ENCODE results near the gene RNF183.
"Not testable (repeated sequence)": the region's sequence is repeated elsewhere in the genome, so short reads cannot be mapped to it uniquely, and the experiment has no call there.

RNF183 gene

GRCh38 chr9:113296796-113297558 is 6.2 kb downstream of the RNF183 start:
- Histone ChIP-seq H3K27me3 (replicated peaks; ENCODE audit: control insufficient read depth, insufficient read depth, low read length) (peaks cover 15% of the 10 kb centered on the region), H3K9ac (ENCODE audit: low read length) (no peak overlapping the region), H3K36me3 (ENCODE audit: control insufficient read depth, insufficient read depth, low read length, severe bottlenecking) (peaks cover 13% of the 10 kb centered on the region), H3K9me3 (ENCODE audit: control insufficient read depth, low read length) (no peaks in the 10 kb centered on the region), H3K4me1 (ENCODE audit: control insufficient read depth, insufficient read depth, low read length) (peaks cover 20% of the 10 kb centered on the region), H3K4me3 (ENCODE audit: low read length) (no peak overlapping the region)
- no peak for DNase-seq (ENCODE audit: low read depth)

- peaks cover 20% of the 10 kb centered on the region for H3K4me1 ChIP-seq (ENCODE audit: control insufficient read depth, insufficient read depth, low read length)
- not testable (repeated sequence) for H3K9ac ChIP-seq (ENCODE audit: low read length); DNase-seq (ENCODE audit: low read depth); H3K9me3 ChIP-seq (ENCODE audit: control insufficient read depth, low read length); H3K4me3 ChIP-seq (ENCODE audit: low read length)
- H3K36me3 ChIP-seq (ENCODE audit: control insufficient read depth, insufficient read depth, low read length, severe bottlenecking) = peaks cover 20% of the 10 kb centered on the region
- peaks cover 15% of the 10 kb centered on the region for H3K27me3 ChIP-seq (replicated peaks; ENCODE audit: control insufficient read depth, insufficient read depth, low read length)
These were observed 6.9 kb downstream of the RNF183 start for GRCh38 chr9:113296247-113296646.

GRCh38 chr9:113293285-113293878 is 9.8 kb downstream of the RNF183 start:
- H3K36me3 ChIP-seq (ENCODE audit: control insufficient read depth, insufficient read depth, low read length, severe bottlenecking) = peaks cover 47% of the 10 kb centered on the region
- peak overlapping the region; percentile 54 for H3K9ac ChIP-seq (ENCODE audit: low read length)
- no peaks in the 10 kb centered on the region for H3K9me3 ChIP-seq (ENCODE audit: control insufficient read depth, low read length)
- peak; percentile 86 for DNase-seq (ENCODE audit: low read depth)
- H3K4me3 ChIP-seq (ENCODE audit: low read length) = no peak overlapping the region
- H3K27me3 ChIP-seq (replicated peaks; ENCODE audit: control insufficient read depth, insufficient read depth, low read length) = no peaks in the 10 kb centered on the region
- H3K4me1 ChIP-seq (ENCODE audit: control insufficient read depth, insufficient read depth, low read length) = peaks cover 20% of the 10 kb centered on the region

- H3K27me3 ChIP-seq (replicated peaks; ENCODE audit: control insufficient read depth, insufficient read depth, low read length) = no peaks in the 10 kb centered on the region
- no peak overlapping the region for H3K4me3 ChIP-seq (ENCODE audit: low read length)
- H3K9ac ChIP-seq (ENCODE audit: low read length) = no peak overlapping the region
- peaks cover 75% of the 10 kb centered on the region for H3K36me3 ChIP-seq (ENCODE audit: control insufficient read depth, insufficient read depth, low read length, severe bottlenecking)
- peaks cover 20% of the 10 kb centered on the region for H3K4me1 ChIP-seq (ENCODE audit: control insufficient read depth, insufficient read depth, low read length)
- H3K9me3 ChIP-seq (ENCODE audit: control insufficient read depth, low read length) = no peaks in the 10 kb centered on the region
- no peak for DNase-seq (ENCODE audit: low read depth)
These were observed 13.0 kb downstream of the RNF183 start for GRCh38 chr9:113290052-113290607.

GRCh38 chr9:113289091-113289490 is 14.1 kb downstream of the RNF183 start:
- peaks cover 19% of the 10 kb centered on the region for H3K4me1 ChIP-seq (ENCODE audit: control insufficient read depth, insufficient read depth, low read length)
- no peak for DNase-seq (ENCODE audit: low read depth)
- no peak overlapping the region for H3K4me3 ChIP-seq (ENCODE audit: low read length)
- H3K9me3 ChIP-seq (ENCODE audit: control insufficient read depth, low read length) = no peaks in the 10 kb centered on the region
- H3K9ac ChIP-seq (ENCODE audit: low read length) = no peak overlapping the region
- peaks cover 85% of the 10 kb centered on the region for H3K36me3 ChIP-seq (ENCODE audit: control insufficient read depth, insufficient read depth, low read length, severe bottlenecking)
- no peaks in the 10 kb centered on the region for H3K27me3 ChIP-seq (replicated peaks; ENCODE audit: control insufficient read depth, insufficient read depth, low read length)

- Histone ChIP-seq H3K4me3 (ENCODE audit: low read length) (no peak overlapping the region), H3K27me3 (replicated peaks; ENCODE audit: control insufficient read depth, insufficient read depth, low read length) (no peaks in the 10 kb centered on the region), H3K9me3 (ENCODE audit: control insufficient read depth, low read length) (no peaks in the 10 kb centered on the region), H3K36me3 (ENCODE audit: control insufficient read depth, insufficient read depth, low read length, severe bottlenecking) (peaks cover 76% of the 10 kb centered on the region), H3K4me1 (ENCODE audit: control insufficient read depth, insufficient read depth, low read length) (peaks cover 7% of the 10 kb centered on the region), H3K9ac (ENCODE audit: low read length) (no peak overlapping the region)
- no peak for DNase-seq (ENCODE audit: low read depth)
These were observed 21.8 kb downstream of the RNF183 start for GRCh38 chr9:113281356-113281755.

- Histone ChIP-seq H3K4me1 (ENCODE audit: control insufficient read depth, insufficient read depth, low read length) (peaks cover 20% of the 10 kb centered on the region), H3K9me3 (ENCODE audit: control insufficient read depth, low read length) (no peaks in the 10 kb centered on the region), H3K4me3 (ENCODE audit: low read length) (no peak overlapping the region), H3K9ac (ENCODE audit: low read length) (no peak overlapping the region), H3K27me3 (replicated peaks; ENCODE audit: control insufficient read depth, insufficient read depth, low read length) (no peaks in the 10 kb centered on the region), H3K36me3 (ENCODE audit: control insufficient read depth, insufficient read depth, low read length, severe bottlenecking) (peaks cover 55% of the 10 kb centered on the region)
- no peak for DNase-seq (ENCODE audit: low read depth)
These were observed 24.3 kb downstream of the RNF183 start for GRCh38 chr9:113278840-113279239.

GRCh38 chr9:113275157-113276131 is 27.7 kb downstream of the RNF183 start, which contains the start of the genes CDC26 and PRPF4:
TSS of gene CDC26 (minus strand) at chr9:113275572. CDS start at chr9:113272507, 3,065 bp downstream.
TSS of gene PRPF4 (plus strand) at chr9:113275658. CDS start at chr9:113275744, 86 bp downstream.
- peak; percentile 99 for DNase-seq (ENCODE audit: low read depth)
- peaks cover 53% of the 10 kb centered on the region for H3K36me3 ChIP-seq (ENCODE audit: control insufficient read depth, insufficient read depth, low read length, severe bottlenecking)
- H3K4me3 ChIP-seq (ENCODE audit: low read length) = peak within 1 kb of the TSS; percentile 98

GRCh38 chr9:113274474-113275156 is 28.6 kb downstream of the RNF183 start:
- Histone ChIP-seq H3K4me1 (ENCODE audit: control insufficient read depth, insufficient read depth, low read length) (peaks cover 25% of the 10 kb centered on the region), H3K4me3 (ENCODE audit: low read length) (peak overlapping the region; percentile 98), H3K9me3 (ENCODE audit: control insufficient read depth, low read length) (no peaks in the 10 kb centered on the region), H3K9ac (ENCODE audit: low read length) (peak overlapping the region; percentile 95), H3K27me3 (replicated peaks; ENCODE audit: control insufficient read depth, insufficient read depth, low read length) (no peaks in the 10 kb centered on the region), H3K36me3 (ENCODE audit: control insufficient read depth, insufficient read depth, low read length, severe bottlenecking) (peaks cover 53% of the 10 kb centered on the region)
- peak; percentile 90 for DNase-seq (ENCODE audit: low read depth)

More at GRCh38 chr9:113275157-113276131, 27.7 kb downstream of the RNF183 start, which contains the start of the genes CDC26 and PRPF4:
- H3K9me3 ChIP-seq (ENCODE audit: control insufficient read depth, low read length) = no peaks in the 10 kb centered on the region
- peaks cover 23% of the 10 kb centered on the region for H3K4me1 ChIP-seq (ENCODE audit: control insufficient read depth, insufficient read depth, low read length)
- H3K9ac ChIP-seq (ENCODE audit: low read length) = peak within 1 kb of the TSS; percentile 95
- no peaks in the 10 kb centered on the region for H3K27me3 ChIP-seq (replicated peaks; ENCODE audit: control insufficient read depth, insufficient read depth, low read length)

GRCh38 chr9:113269871-113270270 is 33.3 kb downstream of the RNF183 start:
- Histone ChIP-seq H3K9ac (ENCODE audit: low read length) (no peak overlapping the region), H3K4me1 (ENCODE audit: control insufficient read depth, insufficient read depth, low read length) (peaks cover 14% of the 10 kb centered on the region), H3K36me3 (ENCODE audit: control insufficient read depth, insufficient read depth, low read length, severe bottlenecking) (peaks cover 52% of the 10 kb centered on the region), H3K4me3 (ENCODE audit: low read length) (no peak overlapping the region), H3K9me3 (ENCODE audit: control insufficient read depth, low read length) (no peaks in the 10 kb centered on the region), H3K27me3 (replicated peaks; ENCODE audit: control insufficient read depth, insufficient read depth, low read length) (no peaks in the 10 kb centered on the region)
- DNase-seq (ENCODE audit: low read depth) = no peak
